ENCODE measurements around the gene OR5M3.

OR5M3 gene

GRCh38 chr11:56473252-56473651 is at the start of gene OR5M3:
Gene OR5M3 (minus strand): TSS chr11:56473352. CDS start chr11:56470497, 2,855 bp downstream.
- no peak for DNase-seq

DNA sequence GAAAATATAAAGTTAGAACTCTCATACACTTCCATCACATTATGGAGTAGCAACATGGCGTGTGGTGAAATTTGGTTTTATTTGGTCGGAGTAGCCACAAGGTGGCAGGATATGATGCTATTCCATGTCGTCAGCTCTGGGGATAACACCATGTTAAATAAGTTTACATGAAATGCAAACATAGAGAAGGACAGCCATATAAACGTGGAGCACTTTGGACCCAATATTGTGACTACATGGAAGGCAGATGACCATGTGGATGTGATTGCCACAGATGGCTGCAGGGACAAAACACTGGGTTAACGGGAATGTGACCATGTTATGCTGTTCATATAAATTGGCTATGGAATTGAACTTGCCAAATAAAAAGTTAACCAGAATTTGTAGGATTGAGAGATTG is 48.9 kb upstream of the OR5M3 start:
- no peak for DNase-seq

GRCh38 chr11:56513280-56513679 is 40.1 kb upstream of the OR5M3 start:
- DNase-seq, result no peak

DNA sequence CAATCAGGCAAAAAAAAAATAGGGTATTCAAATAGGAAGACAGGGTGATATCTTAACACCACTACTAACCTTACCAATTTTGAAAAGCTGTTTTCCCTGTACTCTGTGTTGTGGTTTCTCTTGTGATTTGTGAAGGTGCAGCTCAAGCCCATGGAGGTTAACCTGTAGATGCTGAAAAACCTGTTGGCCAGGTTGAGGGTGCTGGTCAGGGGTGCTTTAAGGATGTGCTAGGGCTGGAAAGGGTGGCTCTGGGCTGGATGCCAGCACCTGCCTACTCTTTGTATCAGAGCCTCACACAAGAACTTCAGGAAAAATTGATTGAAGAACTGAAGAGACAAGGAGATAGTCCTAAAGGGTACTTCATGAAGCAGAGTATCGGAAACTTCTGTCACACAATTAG is 36.3 kb upstream of the OR5M3 start:
- DNase-seq, result no peak

DNA sequence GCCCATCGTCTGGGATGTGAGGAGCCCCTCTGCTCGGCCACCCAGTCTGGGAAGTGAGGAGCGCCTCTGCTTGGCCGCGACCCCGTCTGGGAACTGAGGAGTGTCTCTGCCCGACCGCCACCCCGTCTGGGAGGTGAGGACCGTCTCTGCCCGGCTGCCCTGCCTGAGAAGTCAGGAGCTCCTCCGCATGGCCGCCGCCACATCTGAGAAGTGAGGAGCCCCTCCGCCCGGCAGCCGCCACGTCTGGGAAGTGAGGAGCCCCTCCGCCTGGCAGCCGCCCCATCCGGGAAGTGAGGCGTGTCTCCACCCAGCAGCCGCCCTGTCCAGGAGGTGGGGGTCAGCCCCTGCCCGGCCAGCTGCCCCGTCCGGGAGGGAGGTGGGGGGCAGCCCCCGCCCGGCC is 23.9 kb upstream of the OR5M3 start:
- no peak for DNase-seq

DNA sequence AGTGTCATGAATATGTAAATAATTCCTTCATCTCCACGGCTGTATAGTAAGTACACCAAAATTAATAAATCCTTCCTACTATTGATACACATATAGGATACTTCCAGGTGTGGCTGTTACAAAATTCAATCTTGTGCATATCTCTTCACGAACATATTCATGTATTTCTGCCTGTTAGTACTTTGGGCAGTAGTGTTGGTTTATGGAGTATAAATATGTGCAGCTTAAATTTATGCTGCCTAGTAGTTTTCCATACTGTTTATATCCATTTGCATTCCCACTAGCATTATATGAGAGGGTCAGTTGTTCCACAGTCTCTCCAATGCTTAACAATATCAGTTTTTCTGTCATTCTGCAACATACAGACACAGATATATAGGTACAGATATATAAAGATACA is 22.0 kb upstream of the OR5M3 start:
- DNase-seq, result no peak

DNA sequence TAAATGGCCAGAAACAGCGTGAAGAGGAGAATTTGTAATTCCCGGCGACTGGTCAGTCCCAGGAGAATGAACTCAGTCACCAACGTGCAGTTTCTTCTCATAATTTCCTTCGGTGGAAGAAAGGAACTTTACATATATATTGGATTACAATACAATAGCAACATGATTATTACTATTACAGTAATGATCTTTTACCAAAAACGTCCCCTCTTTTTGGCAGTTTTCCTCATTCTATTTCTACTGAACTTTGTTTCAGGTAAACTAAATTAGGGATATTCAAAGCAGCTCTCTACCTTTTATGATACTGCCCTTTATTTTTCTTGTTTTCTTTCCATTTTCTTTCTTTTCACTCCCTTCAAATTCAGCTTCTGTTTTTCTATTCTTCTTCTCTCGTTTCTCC is 18.1 kb upstream of the OR5M3 start, which contains the start of gene OR5M8:
TSS of gene OR5M8 (minus strand) at position 101 of the 400 bp plus-strand sequence. CDS start at position 101, 0 bp downstream.
- DNase-seq, result no peak

DNA sequence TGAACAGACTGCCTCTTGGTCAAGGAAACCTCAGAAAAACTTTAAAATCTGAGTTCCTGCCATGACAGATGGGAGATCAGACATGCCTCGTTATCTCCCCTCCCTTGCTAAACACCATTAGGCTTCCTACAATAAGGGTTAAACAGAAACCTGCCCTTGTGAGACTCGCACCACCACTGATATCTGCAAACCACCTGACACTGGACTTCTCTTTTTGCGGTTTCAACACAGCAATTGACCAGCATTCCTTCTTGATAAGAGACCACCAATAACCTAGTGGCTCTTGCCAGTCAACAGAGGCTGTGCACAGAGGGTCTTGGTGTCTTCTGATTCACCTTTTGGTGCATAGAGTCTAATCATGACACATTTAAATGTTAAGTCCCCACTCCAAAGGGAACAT is 13.6 kb upstream of the OR5M3 start:
- DNase-seq, result no peak

- DNase-seq, result no peak
Observed at GRCh38 chr11:56474729-56475235, 1.6 kb upstream of the OR5M3 start.

GRCh38 chr11:56457076-56457475 is 16.1 kb downstream of the OR5M3 start:
- no peak for DNase-seq

- DNase-seq, result no peak
Observed at GRCh38 chr11:56453521-56453920, 19.6 kb downstream of the OR5M3 start.

Measured in CD4-positive, alpha-beta T cell treated with Interleukin-21 for 1 hour (primary cell).